ENCODE measurements around the gene DIS3L2.

- TF ChIP-seq POLR2A (IDR thresholded peaks at IDR 0.05) (no peak), CTCF (IDR thresholded peaks at IDR 0.05) (no peak), EP300 (IDR thresholded peaks at IDR 0.05) (no peak)
These were observed 289.0 kb downstream of the DIS3L2 start for GRCh38 chr2:232250246-232251175.
